GM12878 (cell line): ENCODE data around the gene RRAGB. TPM values are rescaled to one million over a fixed set of nuclear protein-coding genes. Genes with fewer than 3 reads are reported as not detected.

Source experiments
- ATAC-seq: fragments of 200-7000 bp; cut with Tn5 transposase; 3 replicates; pipeline ENCODE4 v1.9.1; 2020; ENCODE audit warnings: mild to moderate bottlenecking, moderate library complexity
- BruUV-seq: library from RNA; stranded (reverse); fragments of 400-500 nt; replicated peaks from 2 replicates; lab custom pipeline; 2021; lab: Mats Ljungman, UMichigan
- CTCF ChIA-PET: fragments of 300-600 bp; sonication (Branson Sonifier 250); formaldehyde crosslinking; extraction: SDS; loops from one replicate; lab custom pipeline; 2021; ENCODE audit warnings: inconsistent platforms; lab: Yijun Ruan, JAX
- POLR2A ChIA-PET: fragments of 350-600 bp; formaldehyde crosslinking; extraction: SDS; loops from one replicate; lab custom pipeline; 2021; ENCODE audit warnings: inconsistent platforms; lab: Charles Lee
- RAD21 ChIA-PET: fragments of 300-600 bp; sonication (Branson Sonifier 250); formaldehyde crosslinking; loops from one replicate; lab custom pipeline; 2023; ENCODE audit warnings: antibody characterized with exemption; ENCODE audit not compliant: unreplicated experiment; lab: Charles Lee
- SMC1A ChIA-PET: fragments of 300-600 bp; sonication (Branson Sonifier 250); formaldehyde crosslinking; loops from one replicate; lab custom pipeline; 2023; ENCODE audit not compliant: unreplicated experiment, uncharacterized antibody; lab: Charles Lee
- DNase-seq: peaks from one replicate; pipeline ENCODE4 v3.0.0-alpha.2; 2011; ENCODE audit warnings: low read depth, low spot score
- FAIRE-seq: peaks from 3 replicates; lab custom pipeline; 2011; peaks lifted over from hg19 to GRCh38; lab: Jason Lieb, UNC
- H2AFZ ChIP-seq: 2 replicates; pipeline ENCODE4 v1.6.0; 2011; ENCODE audit warnings: low read depth, low read length, control low read depth; ENCODE audit not compliant: control insufficient read depth
- H3K27ac ChIP-seq: 2 replicates; pipeline ENCODE4 v1.5.1; 2011; ENCODE audit warnings: control low read depth; ENCODE audit not compliant: control insufficient read depth, insufficient read depth
- H3K27me3 ChIP-seq, 2 experiments: replicated peaks in 1 of 2; 2 replicates each; pipeline versions ENCODE4 v1.6.0 to v1.6.1; 2011; ENCODE audit warnings: low read length in 1 of 2; ENCODE audit not compliant: control insufficient read depth in 2 of 2, insufficient read depth in 2 of 2
- H3K36me3 ChIP-seq, 2 experiments: 2 replicates each; pipeline ENCODE4 v1.5.1; 2011; ENCODE audit warnings: low read length in 1 of 2; ENCODE audit not compliant: control insufficient read depth in 2 of 2, insufficient read depth in 2 of 2
- H3K4me1 ChIP-seq: 2 replicates; pipeline ENCODE4 v1.6.1; 2011; ENCODE audit warnings: mild to moderate bottlenecking, low read length, moderate library complexity, mixed read lengths; ENCODE audit not compliant: control insufficient read depth, insufficient read depth
- H3K4me2 ChIP-seq: 2 replicates; pipeline ENCODE4 v1.6.0; 2011; ENCODE audit warnings: control low read depth; ENCODE audit not compliant: control insufficient read depth, insufficient read depth
- H3K4me3 ChIP-seq: fragments of 200-600 bp; sonication (generic); 2 replicates; pipeline ENCODE4 v1.5.1; 2016
- H3K79me2 ChIP-seq: 2 replicates; pipeline ENCODE4 v1.6.0; 2011; ENCODE audit warnings: low read length; ENCODE audit not compliant: control insufficient read depth, insufficient read depth
- H3K9ac ChIP-seq: 2 replicates; pipeline ENCODE4 v1.8.0; 2011; ENCODE audit warnings: low read length, control low read depth, mixed read lengths; ENCODE audit not compliant: control insufficient read depth, insufficient read depth
- H3K9me3 ChIP-seq: replicated peaks from 3 replicates; pipeline ENCODE4 v1.5.1; 2011; ENCODE audit warnings: mild to moderate bottlenecking, low read length; ENCODE audit not compliant: control insufficient read depth, insufficient read depth
- H4K20me1 ChIP-seq: 2 replicates; pipeline ENCODE4 v1.6.0; 2011; ENCODE audit not compliant: control insufficient read depth, insufficient read depth
- CHD2 ChIP-seq: IDR thresholded peaks from 2 replicates; pipeline ENCODE4 v1.6.1; 2011; ENCODE audit warnings: low read depth, low read length, improper control_type of control experiment, borderline replicate concordance
- DPF2 ChIP-seq: fragments of 450-650 bp; IDR thresholded peaks from 2 replicates; pipeline ENCODE4 v1.6.1; 2017; ENCODE audit warnings: mild to moderate bottlenecking
- EGR1 ChIP-seq, 2 experiments: IDR thresholded peaks; 1 replicate in 1 of 2; 2 replicates in 1 of 2; pipeline ENCODE4 v1.6.1; 2011 to 2012; ENCODE audit warnings: low read depth in 2 of 2, low read length in 2 of 2, borderline replicate concordance in 1 of 2, mild to moderate bottlenecking in 1 of 2, moderate library complexity in 1 of 2
- GABPA ChIP-seq: IDR thresholded peaks from 2 replicates; pipeline ENCODE4 v1.6.1; 2014; ENCODE audit warnings: antibody characterized with exemption, low read depth, mild to moderate bottlenecking, inconsistent platforms
- HCFC1 ChIP-seq: fragments of 150-350 bp; IDR thresholded peaks from 2 replicates; pipeline ENCODE4 v1.6.1; 2014; ENCODE audit warnings: low read length
- IRF4 ChIP-seq: IDR thresholded peaks from 2 replicates; pipeline ENCODE4 v1.6.1; 2011; ENCODE audit warnings: low read depth, low read length
- RB1 ChIP-seq: fragments of 450-650 bp; formaldehyde crosslinking; IDR thresholded peaks from 2 replicates; pipeline ENCODE4 v1.6.1; 2017; ENCODE audit warnings: mild to moderate bottlenecking, borderline replicate concordance
- SUPT20H ChIP-seq: IDR thresholded peaks from 2 replicates; pipeline ENCODE4 v1.6.1; 2011; ENCODE audit warnings: low read depth, mild to moderate bottlenecking, low read length, moderate library complexity, borderline replicate concordance; ENCODE audit not compliant: control insufficient read depth
- ZNF207 ChIP-seq: fragments of 450-650 bp; IDR thresholded peaks from 2 replicates; pipeline ENCODE4 v1.6.1; 2014; ENCODE audit warnings: antibody characterized with exemption, mild to moderate bottlenecking, borderline replicate concordance
- whole genome bisulfite sequencing: methylation state at CpG from one replicate; pipeline ENCODE4 v1.1.6; 2016; ENCODE audit warnings: low lambda C conversion rate; ENCODE audit not compliant: insufficient replicate concordance, insufficient coverage; ENCODE audit errors: missing lambda C conversion rate; 5-methylcytosine and 5-hydroxymethylcytosine counted together
- in situ Hi-C: fragments of 300-500 bp; cut with MboI; formaldehyde crosslinking; loops from 9 replicates; pipeline ENCODE4 v1.14.3; 2018; ENCODE audit warnings: mixed read lengths
- intact Hi-C: fragments of 100-400 bp; cut with micrococcal nuclease; formaldehyde crosslinking; loops from one replicate; pipeline ENCODE4 v1.14.2; 2022; ENCODE audit not compliant: unreplicated experiment
- polyA plus RNA-seq, 11 experiments: library from polyadenylated mRNA; depleted of rRNA in 4 of 11; unstranded in 6 of 11; stranded (reverse) in 5 of 11; fragments of >200 nt; fragmentation: Nextera tagmentation in 4 of 11; fragmentation: Illumina TruSeq in 1 of 11; extraction: Ambion mirVana in 4 of 11; extraction: Trizol in 1 of 11; gene quantifications; 1 replicate in 1 of 11; 2 replicates in 10 of 11; pipeline versions ENCODE4 v1.2.1 to v1.2.3, GENCODE V29; 2011 to 2016; ENCODE audit warnings: inconsistent platforms in 2 of 11, missing spikeins in 2 of 11, low read depth in 1 of 11
- total RNA-seq, 4 experiments: library from RNA; depleted of rRNA in 3 of 4; stranded (reverse); fragments of >200 nt in 3 of 4; fragmentation: Illumina TruSeq in 1 of 4; extraction: Trizol in 1 of 4; gene quantifications; 2 replicates each; pipeline versions ENCODE4 v1.2.1 to v1.2.3, GENCODE V29; 2013 to 2021
- TF ChIP-seq, protein P1 (sequence below): fragments of 450-650 bp; conservative IDR thresholded peaks from 2 replicates; pipeline ENCODE4 v1.6.1; 2017; ENCODE audit warnings: mild to moderate bottlenecking, moderate library complexity

The RRAGB gene
- total and polyA plus RNA-seq, 10 of the 15 experiments (the other 5 are each of a cell fraction or from before 2014, with no cell fraction given), result 8.2 to 30.8 (median 12.0) TPM

GRCh38 chrX:55716937-55717336, 612 bp upstream of the RRAGB start:
- intact Hi-C loops, result loop anchor here (5.0 to 10.0 kb wide), 3 partner anchors 78 to 530 kb away; partner anchors contain the start of gene KLF8
- BruUV-seq, result no TSS peak
- ChIA-PET CTCF (interaction anchor here (0.6 to 1.8 kb wide), 7 partner anchors 11 to 1017 kb away, joined by 3 to 16 read pairs (median 5); no protein-coding TSS in a partner anchor), RAD21 (interaction anchor here (0.6 to 1.6 kb wide), 6 partner anchors 138 to 1011 kb away, joined by 3 to 23 read pairs (median 3); no protein-coding TSS in a partner anchor), POLR2A (interaction anchor here (0.8 to 1.0 kb wide), 2 partner anchors 265 to 556 kb away, joined by 3 to 4 read pairs; partner anchors contain the start of gene MAGEH1), SMC1A (interaction anchor here (0.8 to 2.5 kb wide), 9 partner anchors 71 to 1077 kb away, joined by 3 to 19 read pairs (median 3); partner anchors contain the start of genes MAGEH1 and USP51)
- Histone ChIP-seq H3K9ac (no peak overlapping the region), H3K36me3 (0 out of 4 replicates have a peak, but pooled peaks cover 0 to 2% of the 10 kb centered on the region in 2 experiments), H2AFZ (peak overlapping the region; percentile 3; the same call in 1 of the 2 replicates), H4K20me1 (no peaks in the 10 kb centered on the region), H3K79me2 (peaks cover 12% of the 10 kb centered on the region), H3K27ac (no peak overlapping the region), H3K9me3 (no peaks in the 10 kb centered on the region), H3K4me1 (no peaks in the 10 kb centered on the region), H3K4me2 (0 out of 2 replicates have a peak overlapping the region, but pooled peaks have one; percentile 20), H3K4me3 (no peak overlapping the region), H3K27me3 (no peaks in the 10 kb centered on the region)
- in situ Hi-C loops, result loop anchor here (10.0 to 25.0 kb wide), 3 partner anchors 272 to 1270 kb away; partner anchors contain the start of genes NBDY and SPIN3
- ATAC-seq (no peak), DNase-seq (no peak), FAIRE-seq (no peak)
- 30% methylated on average over 3 of the region's 3 CpGs for WGBS
- TF ChIP-seq ZNF207 (no peak), RB1 (no peak), CHD2 (no peak), SUPT20H (no peak), IRF4 (no peak), HCFC1 (no peak), EGR1 (IDR thresholded peaks at IDR 0.05; ENCODE audit: borderline replicate concordance in 1 of 2, low read depth in 2 of 2, low read length in 2 of 2) (no peak), DPF2 (no peak), GABPA (no peak)
- TF ChIP-seq, protein P1, sequence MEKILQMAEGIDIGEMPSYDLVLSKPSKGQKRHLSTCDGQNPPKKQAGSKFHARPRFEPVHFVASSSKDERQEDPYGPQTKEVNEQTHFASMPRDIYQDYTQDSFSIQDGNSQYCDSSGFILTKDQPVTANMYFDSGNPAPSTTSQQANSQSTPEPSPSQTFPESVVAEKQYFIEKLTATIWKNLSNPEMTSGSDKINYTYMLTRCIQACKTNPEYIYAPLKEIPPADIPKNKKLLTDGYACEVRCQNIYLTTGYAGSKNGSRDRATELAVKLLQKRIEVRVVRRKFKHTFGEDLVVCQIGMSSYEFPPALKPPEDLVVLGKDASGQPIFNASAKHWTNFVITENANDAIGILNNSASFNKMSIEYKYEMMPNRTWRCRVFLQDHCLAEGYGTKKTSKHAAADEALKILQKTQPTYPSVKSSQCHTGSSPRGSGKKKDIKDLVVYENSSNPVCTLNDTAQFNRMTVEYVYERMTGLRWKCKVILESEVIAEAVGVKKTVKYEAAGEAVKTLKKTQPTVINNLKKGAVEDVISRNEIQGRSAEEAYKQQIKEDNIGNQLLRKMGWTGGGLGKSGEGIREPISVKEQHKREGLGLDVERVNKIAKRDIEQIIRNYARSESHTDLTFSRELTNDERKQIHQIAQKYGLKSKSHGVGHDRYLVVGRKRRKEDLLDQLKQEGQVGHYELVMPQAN, result no peak
